Left colon (tissue), 2 donors: Measurements from ENCODE around the gene RIPOR3. TPM values are rescaled to one million over a fixed set of nuclear protein-coding genes. Genes with fewer than 3 reads are reported as not detected.
A peak's percentile ranks its signal among the peaks of the same experiment; 100 is the strongest.
"Not testable (repeated sequence)": the region's sequence is repeated elsewhere in the genome, so short reads cannot be mapped to it uniquely, and the experiment has no call there.

Experiments used
- ATAC-seq: fragments of 200-7000 bp; cut with Tn5 transposase; one replicate; pipeline ENCODE4 v1.9.1; 2020; ENCODE audit warnings: mild to moderate bottlenecking, moderate library complexity
- DNase-seq, 2 donors: peaks; one replicate each; pipeline ENCODE4 v3.0.0-alpha.2; 2020
- intact Hi-C, 2 donors: fragments of 100-400 bp; cut with DNase I in 1 of 2; cut with micrococcal nuclease in 1 of 2; formaldehyde crosslinking; loops; one replicate each; pipeline versions ENCODE4 v1.11.2 to v1.14.0; 2022; cut with DNase I, micrococcal nuclease
- total RNA-seq, 2 donors: library from RNA; stranded (reverse); fragmentation: NEBNext Ultra II Directional; extraction: Animal tissue kit (Norgen Biotek cat#: 25700); gene quantifications; one replicate each; pipeline ENCODE4 v1.2.1, GENCODE V29; 2021
- donor health status: DM: no; HTN: no; CAD: no.
- donor health status: DM: yes; HTN: yes; CAD: no.

Gene RIPOR3
- total RNA-seq, 2 donors from 2014 or later = 3.2 to 3.9 TPM

GRCh38 chr20:50607436-50607835, 83.9 kb downstream of the RIPOR3 start:
- DNase-seq (no peak), ATAC-seq (no peak)
- intact Hi-C loops = no loop called here

DNA sequence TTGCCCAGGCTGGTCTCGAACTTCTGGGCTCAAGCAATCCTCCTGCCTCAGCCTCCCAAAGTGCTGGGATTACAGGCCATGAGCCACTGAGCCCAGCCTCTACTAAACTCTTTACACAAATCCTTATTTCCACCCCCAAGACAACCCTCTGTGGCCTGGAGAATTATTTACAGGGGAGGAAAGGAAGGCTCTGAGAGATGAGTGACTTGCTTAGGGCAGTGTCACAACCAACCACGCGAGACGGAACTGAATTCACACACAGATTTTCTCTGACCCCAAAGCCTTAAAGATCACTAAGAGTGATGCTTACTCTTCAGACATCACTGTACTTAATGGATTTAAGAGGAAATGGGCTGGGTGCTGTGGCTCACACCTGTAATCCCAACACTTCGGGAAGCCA, 86.2 kb downstream of the RIPOR3 start:
- no peak for ATAC-seq
- DNase-seq = no peak
- intact Hi-C loops = no loop called here

DNA sequence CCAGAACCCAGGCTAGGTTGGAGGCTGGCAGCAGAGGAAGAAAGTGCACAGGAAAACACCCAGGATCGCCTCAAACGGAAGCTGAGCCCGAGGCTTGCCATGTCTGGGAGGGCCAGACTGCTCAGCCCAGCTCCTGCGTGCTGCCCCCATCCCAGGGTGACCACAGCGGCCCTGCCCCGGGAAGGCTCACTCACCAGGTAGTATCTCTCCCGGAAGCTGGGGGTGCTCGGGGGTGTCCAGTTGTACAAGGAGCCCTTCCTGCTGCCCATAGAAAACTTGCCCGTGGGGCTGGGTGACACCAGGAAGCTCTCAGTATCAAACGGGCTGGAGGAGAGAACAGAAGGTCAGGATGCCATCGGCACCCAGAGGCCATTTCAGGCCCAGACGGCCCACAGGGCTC, 86.9 kb downstream of the RIPOR3 start:
- DNase-seq (no peak), ATAC-seq (no peak)
- intact Hi-C loops = no loop called here

DNA sequence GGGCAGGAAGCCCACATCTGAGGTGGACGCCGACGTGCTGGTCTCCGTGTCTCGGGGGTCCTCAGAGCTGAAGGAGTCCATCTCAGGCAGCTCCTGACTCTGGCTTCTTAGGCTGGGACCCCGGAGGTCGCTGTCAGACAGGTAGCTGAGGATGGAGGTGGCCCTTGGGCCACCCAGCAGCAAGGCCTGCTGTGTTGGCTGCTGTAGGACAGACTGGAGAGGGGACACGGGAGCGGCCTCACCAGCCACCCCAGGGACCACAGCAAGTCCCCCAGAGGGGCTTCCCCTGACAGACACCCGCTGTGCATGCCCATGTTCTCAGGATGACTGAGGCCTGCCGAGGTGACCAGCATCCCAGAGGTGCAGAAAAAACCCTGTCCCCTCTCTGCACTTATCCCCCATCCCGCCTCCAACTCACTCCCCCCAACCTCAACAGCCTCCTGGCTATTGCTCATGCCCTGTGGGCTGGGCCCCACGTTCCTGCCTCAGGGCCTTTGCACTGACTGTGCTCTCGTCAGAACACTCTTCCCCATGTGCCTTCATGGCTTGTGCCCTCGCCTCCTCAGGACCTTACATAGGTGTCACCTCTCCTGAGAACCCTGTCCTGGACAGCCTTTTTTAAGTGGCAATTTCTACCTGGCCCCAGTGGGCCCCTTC, 88.8 kb downstream of the RIPOR3 start:
- intact Hi-C loops = no loop called here
- ATAC-seq (no peak), DNase-seq (no peak)

DNA sequence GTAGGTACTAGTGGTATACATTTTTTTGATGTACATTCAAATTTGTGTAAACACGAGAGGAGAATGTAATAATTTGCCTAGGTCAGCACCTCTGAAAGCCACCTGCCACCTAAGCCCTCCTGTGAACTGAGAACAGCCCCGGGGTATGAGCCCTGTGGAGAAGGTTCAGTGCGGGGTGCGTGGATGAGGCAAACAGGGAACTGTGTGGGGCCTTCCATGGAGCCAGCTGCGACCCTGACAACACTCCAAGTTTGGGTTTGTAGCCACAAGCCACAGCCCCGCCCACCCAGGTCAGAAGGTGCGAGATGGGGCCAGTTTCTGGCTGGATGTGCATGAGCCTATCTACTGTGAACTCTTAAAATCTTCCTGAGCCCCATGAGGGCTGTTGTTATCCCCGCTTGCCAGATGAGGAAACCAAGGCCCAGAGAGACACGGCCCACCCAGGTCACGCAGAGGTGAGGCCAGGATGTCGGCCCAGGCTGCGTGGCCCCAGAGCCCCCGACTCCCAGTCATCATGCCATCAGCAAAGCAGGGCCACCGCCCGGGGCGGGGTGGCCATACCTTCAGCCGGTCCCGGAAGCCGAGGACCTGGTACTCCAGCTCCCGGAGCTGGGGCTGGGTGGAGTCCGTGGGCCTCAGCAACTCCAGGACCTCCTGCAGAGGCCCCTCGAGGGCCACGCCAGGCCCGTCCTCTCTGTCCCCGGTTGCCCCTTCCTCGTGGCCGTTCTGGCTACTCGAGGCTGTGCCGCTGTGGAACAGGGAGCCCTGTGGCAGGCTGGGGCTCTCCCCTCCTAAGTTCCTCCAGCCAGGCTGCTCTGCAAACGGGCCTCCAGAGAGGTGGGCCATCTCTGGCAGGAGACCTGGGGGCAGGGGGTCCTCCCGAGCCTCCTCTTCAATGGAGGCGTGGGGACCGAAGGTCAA, 89.6 kb downstream of the RIPOR3 start:
- intact Hi-C loops = no loop called here
- DNase-seq (no peak), ATAC-seq (peak; percentile 60)

DNA sequence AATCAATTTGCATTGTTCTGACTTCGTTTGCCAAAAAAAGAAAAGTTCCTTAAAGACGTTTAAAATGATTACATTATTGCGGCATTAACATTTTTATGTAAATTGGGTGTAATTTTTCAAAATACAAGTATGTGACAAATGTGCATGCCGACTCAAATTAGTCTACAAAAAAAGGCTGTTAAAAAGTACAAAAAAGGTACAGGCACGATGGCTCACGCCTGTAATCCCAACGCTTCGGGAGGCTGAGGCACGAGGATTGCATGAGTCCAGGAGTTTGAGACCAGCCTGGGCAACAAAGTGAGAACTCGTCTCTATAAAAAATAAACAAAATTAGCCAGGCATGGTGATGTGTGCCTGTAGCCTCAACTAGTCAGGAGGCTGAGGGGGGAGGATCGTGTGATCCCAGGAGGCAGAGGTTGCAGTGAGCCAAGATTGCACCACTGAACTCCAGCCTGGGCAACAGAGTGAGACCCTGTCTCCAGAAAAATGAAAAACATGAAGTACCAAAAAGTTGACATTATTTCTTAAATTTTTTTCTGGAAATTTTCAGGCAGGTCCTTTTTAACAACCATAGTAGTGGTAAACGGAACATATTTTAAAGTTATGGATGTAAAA, 91.0 kb downstream of the RIPOR3 start:
- intact Hi-C loops = no loop called here
- ATAC-seq = no peak
- no peak for DNase-seq

DNA sequence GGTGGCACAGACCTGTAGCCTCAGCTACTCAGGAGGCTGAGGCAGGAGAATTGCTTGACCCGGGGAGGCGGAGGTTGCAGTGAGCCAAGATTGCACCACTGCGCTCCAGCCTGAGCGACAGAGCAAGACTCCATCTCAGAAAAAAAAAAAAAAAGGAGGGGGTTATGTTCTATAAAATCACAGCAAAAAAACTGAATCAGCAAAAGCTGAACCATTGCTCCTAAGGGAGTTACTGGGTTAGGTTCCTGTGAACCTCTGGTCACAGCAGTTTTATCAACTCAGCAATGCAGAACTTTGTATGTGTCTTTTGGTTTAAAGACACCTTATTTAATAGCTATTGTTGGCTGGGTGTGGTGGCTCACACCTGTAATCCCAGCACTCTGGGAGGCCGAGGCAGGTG, 92.6 kb downstream of the RIPOR3 start:
- ATAC-seq, DNase-seq, intact Hi-C loops: not testable (repeated sequence)

GRCh38 chr20:50598074-50598473, 93.3 kb downstream of the RIPOR3 start:
- intact Hi-C loops = no loop called here
- DNase-seq = no peak
- ATAC-seq = no peak

- intact Hi-C loops = no loop called here
- ATAC-seq (no peak), DNase-seq (no peak)
These were observed 93.9 kb downstream of the RIPOR3 start for GRCh38 chr20:50597406-50597969.

GRCh38 chr20:50596694-50597021, 94.7 kb downstream of the RIPOR3 start:
- DNase-seq (no peak), ATAC-seq (no peak)
- intact Hi-C loops = no loop called here

DNA sequence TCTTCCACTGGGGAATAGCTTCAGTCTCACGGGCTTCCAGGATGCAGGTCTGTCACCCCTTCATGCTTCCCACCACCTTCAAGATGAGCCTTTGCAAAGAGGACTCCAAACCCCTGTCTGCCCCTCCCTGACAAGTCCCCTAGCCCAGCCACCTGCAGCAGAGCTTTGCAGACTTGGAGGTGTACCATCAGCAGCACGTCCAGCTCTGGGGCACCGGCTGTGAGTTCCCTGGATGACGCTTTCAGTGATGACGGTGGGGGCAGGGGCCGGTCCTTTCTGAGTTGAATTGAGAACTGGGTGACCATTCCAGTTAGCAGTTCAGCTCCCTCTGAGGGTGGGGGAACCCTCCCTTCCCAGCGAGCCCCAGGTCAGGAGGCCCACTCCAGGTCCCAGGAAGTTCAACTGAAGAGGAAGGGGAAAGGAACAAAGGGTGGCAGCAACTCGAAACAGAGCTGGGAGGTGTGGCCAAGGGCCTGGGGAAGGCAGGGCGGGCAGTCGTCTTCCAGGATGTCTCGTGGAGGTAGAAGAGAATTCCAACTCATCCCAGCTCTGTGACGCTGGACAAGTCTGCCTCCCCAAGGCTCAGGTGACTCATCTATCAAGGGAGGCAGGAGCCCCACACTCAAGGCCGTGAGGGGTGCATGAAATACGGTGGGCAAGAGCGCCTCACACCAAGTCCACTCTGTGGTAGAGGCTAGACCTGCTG, 95.2 kb downstream of the RIPOR3 start:
- peak; percentile 35 for ATAC-seq
- intact Hi-C loops = no loop called here
- DNase-seq = no peak

GRCh38 chr20:50595433-50595895, 95.9 kb downstream of the RIPOR3 start:
- ATAC-seq (no peak), DNase-seq (no peak)
- intact Hi-C loops = no loop called here

GRCh38 chr20:50594591-50595432, 96.5 kb downstream of the RIPOR3 start:
- ATAC-seq (peak; percentile 13), DNase-seq (no peak)
- intact Hi-C loops = no loop called here

- DNase-seq = no peak
- peak; percentile 7 for ATAC-seq
- intact Hi-C loops = no loop called here
These were observed 97.1 kb downstream of the RIPOR3 start for GRCh38 chr20:50594231-50594590.

DNA sequence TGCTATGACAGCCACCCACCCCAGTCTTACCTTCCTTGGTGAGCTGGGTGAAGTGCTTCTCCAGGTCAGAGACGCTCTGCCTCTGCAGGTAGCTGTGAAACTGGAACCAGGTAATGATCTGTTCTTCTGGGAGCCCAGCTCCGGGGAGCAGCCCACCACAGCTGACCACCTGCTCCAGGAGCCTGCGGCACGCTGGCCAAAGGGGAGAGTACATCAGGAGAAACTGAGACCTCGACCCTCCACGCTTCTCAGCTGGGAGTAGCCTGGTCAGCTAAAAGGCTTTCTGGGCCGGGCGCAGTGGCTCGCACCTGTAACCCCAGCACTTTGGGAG, 98.4 kb downstream of the RIPOR3 start:
- DNase-seq (no peak), ATAC-seq (no peak)
- intact Hi-C loops = no loop called here

- intact Hi-C loops = no loop called here
- no peak for ATAC-seq
- no peak for DNase-seq
These were observed 98.9 kb downstream of the RIPOR3 start for GRCh38 chr20:50592282-50593004.

DNA sequence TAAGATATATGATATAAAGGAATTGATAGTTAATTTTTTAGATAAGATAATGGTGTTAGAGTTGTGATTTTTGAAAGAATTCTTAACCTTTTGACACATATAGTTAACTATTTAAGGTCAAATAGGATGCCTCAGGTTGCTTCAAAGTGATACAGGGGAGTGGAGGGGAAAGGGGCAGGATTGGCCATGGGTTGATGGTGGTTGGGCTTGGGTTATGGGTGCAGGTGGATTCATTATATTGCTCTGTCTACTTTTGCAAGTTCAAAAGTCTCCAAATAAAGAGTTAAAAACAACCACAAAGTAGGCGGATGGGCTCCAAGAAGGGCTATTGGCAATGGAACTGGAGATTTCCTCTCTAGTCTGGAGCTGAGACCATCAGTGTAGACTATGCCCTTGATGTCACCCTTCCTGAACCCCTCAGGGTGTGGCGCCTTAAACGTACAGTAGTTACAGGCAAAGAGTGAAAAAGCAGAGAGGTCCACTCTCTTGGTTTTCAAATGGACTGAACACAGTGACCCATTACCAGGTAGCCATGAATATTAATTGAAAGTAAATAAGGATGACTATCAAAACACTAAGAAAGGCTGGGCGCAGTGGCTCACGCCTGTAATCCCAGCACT, 100.0 kb downstream of the RIPOR3 start:
- DNase-seq = no peak
- ATAC-seq = no peak
- intact Hi-C loops = no loop called here

GRCh38 chr20:50590348-50590664, 101.0 kb downstream of the RIPOR3 start:
- ATAC-seq = no peak
- no peak for DNase-seq
- intact Hi-C loops = no loop called here
